ENCODE data around the gene CLSTN1.
"Not testable (repeated sequence)": the region's sequence is repeated elsewhere in the genome, so short reads cannot be mapped to it uniquely, and the experiment has no call there.

Gene CLSTN1

DNA sequence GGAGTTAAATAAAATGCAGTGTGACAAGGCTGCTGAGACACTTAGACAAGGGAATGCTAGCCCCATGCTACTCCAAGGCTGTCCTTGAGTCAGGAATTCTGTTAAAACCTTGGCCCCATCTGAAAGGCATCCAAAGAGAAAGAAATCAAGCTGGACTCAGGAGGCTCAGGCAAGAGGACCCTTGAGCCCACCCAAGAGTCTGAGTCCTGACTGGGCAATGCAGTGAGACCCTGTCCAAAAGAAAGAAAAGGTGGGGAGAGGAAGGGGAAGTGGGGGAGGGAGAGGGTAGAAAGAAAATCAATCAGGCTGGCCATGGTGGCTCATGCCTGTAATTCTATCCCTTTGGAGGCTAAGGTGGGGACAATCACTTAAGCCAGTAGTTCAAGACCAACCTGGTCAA is 26.7 kb downstream of the CLSTN1 start:
- DNase-seq (ENCODE audit: low read depth), result no peak

DNA sequence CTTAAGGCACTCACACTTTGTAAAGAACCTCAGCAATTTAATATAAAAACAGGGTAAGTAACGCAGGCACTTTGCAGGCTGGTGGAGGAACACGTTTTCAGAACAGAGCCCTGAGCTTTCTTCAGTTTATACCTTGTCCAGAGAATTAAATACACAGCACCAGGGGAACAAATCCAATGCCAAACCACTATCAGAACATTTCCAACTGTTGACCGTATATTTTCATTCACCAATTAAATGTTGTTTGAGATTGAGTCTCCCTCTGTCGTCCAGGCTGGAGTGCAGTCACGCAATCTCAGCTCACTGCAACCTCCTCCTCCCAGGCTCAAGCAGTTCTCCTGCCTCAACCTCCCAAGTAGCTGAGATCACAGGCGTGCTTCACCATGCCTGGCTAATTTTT is 29.7 kb downstream of the CLSTN1 start:
- no peak for DNase-seq (ENCODE audit: low read depth)

DNA sequence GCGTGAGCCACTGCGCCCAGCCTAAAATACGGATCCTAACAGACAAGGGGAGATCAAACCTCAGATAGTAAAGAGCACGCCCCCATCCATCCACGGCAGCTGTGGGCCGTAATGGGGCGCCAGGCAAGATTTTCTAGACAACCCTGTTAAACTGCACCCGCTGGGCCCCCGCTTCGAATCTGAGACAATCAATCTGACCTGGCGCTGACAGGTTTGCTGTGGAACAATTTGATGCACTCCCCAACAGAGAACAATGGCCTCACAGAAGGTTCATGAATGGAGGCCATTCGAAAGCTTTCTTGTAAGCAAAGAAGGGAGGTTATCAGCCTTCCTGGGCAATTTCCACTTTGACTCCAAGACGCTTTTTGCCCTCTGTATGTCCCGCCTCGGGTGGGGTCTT is 30.5 kb downstream of the CLSTN1 start:
- no peak for DNase-seq (ENCODE audit: low read depth)

DNA sequence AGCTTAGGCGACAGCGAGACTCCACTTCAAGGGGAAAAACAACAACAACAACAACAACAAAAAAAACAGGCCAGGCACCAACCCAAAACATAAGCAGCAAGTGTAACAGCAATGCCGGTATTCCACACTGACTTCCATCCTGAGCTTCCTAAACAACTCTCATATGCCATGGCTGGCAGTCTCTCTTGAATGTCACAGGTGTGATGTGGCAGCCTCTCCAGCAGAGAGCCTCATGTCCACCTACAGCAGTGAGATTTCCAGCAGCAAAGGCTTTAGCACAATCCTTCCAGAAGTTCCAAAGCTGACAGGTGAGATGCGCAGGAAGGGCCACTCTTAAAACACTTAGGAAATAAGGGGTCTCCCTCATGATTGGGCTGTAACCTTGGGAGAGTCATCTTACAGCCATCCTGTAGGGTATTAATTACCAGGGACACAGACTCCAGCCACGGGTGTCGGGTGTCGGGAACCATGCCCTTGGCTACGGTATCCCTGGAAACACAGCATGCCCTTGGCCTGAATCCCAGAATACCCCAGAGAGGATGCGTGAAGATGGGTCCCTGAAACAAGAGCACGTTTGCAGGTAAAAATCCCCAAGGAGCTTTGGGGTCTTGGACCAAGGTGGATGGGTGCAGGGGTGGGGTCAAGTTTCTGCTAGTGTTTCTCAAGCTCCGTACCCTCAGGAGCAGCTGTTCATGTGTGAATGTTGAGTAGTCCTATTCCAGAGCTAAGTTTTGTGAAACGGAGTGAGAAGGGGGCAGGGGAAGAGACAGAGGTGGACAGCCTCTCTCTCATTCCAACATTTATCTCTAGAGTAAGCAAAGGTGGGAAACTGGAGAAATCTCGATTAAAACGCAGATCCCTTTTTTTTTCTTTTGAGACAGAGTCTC is 31.4 kb downstream of the CLSTN1 start:
- DNase-seq (ENCODE audit: low read depth), result no peak

DNA sequence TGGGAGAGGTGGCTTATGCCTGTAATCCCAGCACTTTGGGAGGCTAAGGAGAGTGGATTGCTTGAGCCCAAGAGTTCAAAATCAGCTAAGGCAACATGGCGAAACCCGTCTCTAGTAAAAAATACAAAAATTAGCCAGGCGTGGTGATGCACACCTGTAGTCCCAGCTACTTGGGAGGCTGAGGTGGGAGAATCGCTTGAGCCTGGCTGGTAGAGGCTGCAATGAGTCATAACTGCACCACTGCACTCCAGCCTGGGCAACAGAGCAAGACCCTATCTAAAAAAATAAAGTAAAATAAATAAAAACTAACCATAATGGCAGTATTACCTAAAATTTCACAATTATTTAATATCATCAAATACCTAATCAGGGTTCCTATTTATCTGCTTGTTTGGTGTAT is 34.1 kb downstream of the CLSTN1 start:
- not testable (repeated sequence) for DNase-seq (ENCODE audit: low read depth)

DNA sequence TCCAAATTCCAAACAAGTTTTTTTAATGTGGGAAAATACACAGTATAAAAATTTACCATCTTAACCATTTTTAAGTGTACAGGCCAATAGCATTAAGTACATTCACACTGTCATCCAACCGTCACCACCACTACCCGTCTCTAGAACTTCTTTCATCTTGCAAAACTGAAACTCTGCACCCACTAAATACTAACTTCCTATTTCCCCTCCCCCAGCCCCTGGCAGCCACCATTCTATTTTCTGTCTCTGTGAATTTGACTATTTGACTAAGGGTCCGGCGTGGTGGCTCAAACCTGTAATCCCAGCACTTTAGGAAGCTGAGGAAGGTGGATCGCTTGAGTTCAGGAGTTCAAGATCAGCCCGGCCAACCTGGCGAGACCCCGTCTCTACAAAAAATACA is 36.1 kb downstream of the CLSTN1 start:
- peak; percentile 35 for DNase-seq (ENCODE audit: low read depth)

DNA sequence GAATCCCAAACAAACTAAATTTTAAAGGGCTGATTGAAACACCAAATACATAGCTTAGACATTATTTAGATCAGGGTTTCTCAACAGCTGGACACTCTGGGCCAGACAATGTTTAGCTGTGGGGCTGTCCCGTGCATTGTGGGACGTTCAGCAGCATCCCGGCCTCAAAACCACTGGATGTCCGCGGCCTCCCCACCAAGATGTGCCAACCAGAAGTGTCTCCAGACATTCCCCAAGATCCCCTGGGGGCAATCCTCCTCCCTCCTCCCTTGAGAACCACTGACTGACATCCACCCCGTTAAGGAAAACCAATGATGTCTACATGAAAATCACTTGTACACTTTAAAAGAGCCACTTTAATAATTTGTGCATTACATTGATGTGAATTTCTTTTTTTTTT is 38.4 kb downstream of the CLSTN1 start:
- no peak for DNase-seq (ENCODE audit: low read depth)

DNA sequence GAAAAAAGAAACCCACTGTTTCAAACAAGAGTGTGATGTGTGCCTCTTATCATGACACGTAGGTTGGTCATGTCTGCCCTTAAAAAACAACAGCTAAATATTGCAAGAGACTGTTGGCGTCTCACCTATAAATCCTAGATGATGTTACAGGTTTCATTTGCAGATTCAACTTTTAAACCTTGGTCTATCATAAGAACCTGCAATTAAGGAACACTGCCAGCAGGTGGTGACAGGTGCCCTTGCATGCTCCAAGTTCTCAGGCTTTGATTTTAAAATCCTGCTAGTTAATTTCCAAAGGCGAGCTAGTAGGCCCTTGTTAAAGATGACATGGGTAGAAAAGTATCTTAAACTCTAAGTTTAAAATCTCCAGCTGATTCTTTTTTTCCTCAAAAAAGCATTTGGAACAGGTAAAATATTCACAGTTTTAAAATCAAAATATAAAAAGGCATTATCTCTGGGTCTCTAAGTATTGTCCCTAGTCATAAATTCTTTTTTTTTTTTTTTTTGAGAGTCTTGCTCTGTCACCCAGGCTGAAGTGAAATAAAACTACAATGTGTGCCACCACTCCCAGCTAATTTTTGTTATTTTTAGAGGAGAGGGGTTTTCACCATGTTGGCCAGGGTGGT is 39.1 kb downstream of the CLSTN1 start:
- DNase-seq (ENCODE audit: low read depth), result peak; percentile 63

DNA sequence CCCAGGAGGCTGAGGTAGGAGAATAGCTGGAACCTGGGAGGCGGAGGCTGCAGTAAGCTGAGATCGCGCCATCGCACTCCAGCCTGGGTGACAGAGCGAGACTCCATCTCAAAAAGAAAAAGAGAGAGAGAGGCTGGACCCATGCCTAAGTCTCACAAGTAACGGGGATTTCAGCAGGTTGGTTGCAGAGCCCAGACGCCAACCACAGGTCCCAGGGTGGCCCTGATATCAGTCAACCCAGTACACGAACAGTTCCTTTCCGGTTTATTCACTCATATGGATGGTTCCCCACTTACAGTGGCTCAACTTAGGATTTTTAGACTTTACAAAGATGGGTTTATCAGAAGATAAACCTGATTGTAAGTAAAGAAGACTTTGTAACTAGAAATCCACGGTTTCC is 40.9 kb downstream of the CLSTN1 start:
- DNase-seq (ENCODE audit: low read depth), result no peak

DNA sequence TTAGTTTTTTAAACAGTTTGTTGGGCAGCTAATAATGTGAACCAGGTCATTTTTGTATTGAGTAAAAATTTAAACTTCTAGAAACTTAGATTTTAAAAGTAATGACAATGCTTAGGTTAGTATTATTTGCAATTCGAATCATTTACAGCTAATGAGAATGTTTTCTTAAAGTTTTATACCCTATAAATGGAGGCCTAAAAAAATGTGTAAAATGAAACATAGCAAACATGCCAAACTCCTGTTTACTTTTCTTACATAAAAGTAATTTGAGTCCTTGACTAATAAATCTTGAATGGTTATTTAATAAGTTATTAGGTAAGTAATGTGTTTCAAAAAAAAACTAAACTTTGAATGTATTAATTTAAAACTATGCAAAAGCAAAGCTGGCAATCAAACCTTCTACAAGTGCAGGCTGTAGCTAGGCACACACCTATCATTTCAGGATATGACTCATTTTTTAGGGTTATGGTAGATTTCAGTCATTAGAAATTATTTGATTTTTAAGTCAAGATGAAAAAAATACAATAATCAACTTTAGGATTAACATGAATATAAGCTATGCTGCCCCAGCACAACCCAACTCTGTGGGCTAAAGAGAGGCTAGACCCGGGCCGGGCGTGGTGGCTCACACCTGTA is 41.5 kb downstream of the CLSTN1 start:
- no peak for DNase-seq (ENCODE audit: low read depth)

DNA sequence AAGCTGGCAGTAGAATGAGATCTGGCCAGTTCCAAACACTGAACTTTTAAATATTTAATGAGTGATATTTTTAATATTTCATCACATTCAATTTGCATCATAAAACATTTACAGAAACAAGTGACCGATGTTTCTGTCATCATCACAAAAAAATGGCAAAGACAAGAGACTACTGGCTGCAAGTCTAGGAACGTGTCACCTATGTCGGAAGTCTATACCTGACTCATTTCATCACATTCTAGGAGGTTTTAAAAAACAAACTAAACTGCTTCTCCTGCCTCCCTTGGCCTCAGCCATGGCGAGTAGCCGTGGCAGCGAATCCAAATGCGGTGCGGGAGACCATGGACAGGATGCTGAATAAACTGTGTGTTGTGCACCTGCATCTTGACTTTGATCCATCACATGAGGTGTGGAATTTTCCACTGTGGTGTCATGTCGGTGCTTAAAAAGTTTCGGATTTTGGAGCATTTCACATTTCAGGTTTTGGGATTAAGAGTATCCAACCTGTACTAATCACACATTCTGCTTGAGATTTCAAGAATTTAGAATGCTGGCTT is 43.1 kb downstream of the CLSTN1 start:
- DNase-seq (ENCODE audit: low read depth), result no peak

DNA sequence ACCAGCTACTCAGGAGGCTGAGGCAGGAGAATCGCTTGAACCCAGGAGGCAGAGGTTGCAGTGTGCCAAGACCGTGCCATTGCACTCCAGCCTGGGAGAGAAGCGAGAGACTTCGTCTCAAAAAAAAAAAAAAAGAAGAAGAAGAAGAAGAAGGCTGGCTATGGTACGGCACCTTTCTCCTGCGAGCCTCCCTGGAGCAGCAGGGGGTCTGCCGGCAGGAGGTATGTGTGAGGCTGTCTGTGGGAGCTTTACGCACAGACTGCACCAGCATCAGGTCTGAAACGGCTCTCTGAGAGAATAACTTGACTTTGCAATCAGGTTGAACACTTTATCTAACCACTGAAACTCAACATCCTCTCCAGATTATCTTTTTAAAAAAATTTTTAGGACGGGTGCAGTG is 44.9 kb downstream of the CLSTN1 start:
- no peak for DNase-seq (ENCODE audit: low read depth)

DNA sequence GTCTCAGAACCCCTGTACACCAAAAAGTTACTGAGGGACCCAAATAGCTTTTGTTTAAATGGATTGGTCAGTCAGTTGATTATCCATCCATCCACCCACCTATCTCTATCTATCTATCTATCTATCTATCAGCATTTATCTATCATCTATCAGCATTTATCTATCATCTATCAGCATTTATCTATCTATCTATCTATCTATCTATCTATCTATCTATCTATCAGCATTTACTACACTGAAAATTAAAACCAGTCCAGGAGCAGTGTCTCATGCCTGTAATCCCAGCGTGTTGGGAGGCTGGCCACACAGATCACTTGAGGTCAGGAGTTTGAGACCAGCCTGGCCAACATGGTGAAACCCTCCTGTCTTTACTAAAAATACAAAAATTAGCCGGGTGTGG is 47.1 kb downstream of the CLSTN1 start:
- DNase-seq (ENCODE audit: low read depth), result no peak

DNA sequence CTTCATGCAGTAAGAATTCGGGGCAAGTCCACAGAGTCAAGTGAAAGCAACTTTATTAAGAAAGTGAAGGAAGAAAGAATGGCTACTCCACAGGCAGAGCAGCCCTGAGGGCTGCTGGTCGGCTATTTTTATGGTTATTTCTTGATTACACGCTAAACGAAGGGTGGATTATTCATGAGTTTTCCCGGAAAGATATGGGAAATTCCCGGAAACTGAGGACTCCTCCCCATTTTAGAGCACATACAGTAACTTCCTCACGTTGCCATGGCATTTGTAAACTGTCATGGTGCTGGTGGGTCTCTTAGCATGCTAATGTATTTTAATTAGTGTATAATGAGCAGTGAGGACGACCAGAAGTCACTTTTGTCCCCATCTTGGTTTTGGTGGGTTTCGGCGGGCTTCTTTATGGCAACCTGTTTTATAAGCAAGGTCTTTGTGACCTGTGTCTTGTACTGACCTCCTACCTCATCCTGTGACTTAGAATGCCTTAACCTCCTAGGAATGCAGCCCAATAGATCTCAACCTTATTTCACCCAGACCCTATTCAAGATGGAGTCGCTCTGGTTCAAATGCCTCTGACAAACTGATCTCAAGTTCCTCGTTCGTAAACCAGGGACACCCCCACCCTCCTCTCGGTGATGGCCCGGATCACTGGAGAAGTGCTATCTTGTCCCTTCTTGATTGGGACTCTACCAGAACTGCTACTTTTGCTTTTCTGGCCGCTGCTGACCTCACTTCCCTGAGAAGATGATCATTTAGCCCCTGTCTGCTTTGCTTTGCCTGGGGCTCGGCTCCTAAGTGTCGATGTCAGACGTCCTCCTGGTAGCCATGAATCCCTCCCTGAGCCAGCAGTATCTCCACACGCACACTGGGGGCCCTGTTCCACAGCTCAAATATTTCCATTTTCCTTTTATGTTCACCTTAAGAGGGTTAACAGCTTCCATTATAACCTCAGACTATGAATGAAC is 48.8 kb downstream of the CLSTN1 start:
- DNase-seq (ENCODE audit: low read depth), result no peak

DNA sequence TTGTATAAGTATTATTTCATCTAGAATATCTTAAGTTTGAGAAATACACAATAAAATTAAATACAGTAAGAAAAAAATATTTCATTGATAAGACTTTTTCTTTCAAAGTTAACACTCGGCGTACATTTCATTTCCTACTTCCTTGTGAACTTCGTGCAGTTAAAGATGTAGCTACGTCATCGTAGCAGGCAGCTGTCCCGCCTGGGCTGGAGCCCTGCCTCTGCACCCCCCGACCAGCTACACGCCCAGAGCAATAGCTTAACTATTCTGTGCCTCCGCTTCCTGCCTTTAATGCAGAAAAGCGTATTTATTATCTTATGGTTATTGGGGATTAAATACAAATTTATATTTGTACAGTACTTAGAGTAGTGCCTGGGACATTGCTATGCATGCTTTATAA is 53.5 kb downstream of the CLSTN1 start:
- no peak for DNase-seq (ENCODE audit: low read depth)

DNA sequence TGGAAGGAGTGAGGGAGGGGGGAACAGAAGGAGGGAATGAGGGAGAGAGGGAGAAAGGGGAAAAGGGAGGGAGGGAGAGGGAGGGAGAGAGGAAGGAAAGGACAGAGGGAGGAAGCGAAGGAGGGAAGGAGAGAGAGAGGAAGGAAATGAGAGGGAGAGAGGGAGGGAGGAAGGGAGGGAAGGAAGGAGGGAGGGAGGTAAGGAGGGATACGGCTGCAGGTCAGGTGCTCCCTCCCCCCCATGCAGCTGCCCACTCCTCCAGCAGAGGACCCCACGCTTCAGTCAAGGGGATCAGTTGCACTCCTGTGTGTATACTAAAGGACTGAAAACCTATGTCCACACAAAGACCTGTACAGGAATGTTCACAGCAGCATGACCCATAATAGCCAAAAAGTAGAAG is 54.8 kb downstream of the CLSTN1 start:
- no peak for DNase-seq (ENCODE audit: low read depth)

DNA sequence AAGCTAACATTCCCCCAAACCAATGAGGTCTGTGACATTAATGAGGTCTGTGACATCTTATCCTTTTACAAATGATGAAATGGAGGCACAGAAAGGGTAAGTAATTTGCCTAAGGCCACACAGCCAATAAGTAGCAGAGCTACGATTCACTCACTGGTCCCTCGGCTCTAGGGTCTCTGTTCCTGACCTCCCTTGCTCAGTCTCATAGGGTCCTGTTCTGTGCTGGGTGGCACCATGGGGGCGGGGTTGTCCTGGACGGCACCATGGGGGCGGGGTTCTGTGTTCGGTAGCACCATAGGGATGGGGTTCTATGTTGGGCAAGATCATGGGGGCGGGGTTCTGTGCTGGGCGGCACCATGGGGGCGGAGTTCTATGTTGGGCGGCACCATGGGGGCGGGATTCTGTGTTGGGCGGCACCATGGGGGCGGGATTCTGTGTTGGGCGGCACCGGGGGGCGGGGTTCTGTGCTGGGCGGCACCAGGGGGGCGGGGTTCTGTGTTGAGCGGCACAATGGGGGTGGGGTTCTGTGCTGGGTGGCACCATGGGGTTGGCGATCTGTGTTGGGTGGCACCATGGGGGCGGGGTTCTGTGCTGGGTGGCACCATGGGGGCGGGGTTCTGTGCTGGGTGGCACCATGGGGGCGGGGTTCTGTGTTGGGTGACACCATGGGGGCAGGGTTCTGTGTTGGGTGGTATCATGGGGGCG is 55.6 kb downstream of the CLSTN1 start:
- no peak for DNase-seq (ENCODE audit: low read depth)

DNA sequence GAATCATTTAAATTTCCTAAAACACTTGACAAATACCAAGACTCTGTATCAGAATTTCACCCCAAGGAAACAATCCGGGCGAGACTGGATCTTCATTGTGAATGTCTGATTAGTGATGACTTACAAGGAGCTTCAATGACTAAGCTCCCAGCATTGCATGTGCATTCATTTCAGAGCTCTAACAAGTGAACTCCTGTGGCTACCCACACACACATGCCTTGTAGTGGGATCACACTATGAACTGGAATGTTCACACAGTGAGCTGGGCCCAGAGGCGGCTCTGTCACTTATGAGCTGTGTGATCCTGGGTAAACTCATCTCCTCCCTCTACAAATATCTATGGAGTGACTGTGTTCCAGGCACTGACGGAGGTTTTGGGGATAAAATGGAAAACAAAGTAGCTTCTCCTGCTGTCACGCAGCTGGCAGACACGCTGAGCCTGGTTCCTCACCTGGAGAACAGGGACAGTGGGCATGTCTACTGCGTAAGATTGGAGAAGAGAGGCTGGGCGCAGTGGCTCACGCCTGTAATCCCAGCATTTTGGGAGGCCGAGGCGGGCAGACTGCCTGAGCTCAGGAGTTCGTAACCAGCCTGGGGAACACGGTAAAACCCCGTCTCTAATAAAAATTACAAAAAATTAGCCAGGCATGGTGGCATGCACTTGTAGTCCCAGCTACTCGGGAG is 56.9 kb downstream of the CLSTN1 start:
- no peak for DNase-seq (ENCODE audit: low read depth)

DNA sequence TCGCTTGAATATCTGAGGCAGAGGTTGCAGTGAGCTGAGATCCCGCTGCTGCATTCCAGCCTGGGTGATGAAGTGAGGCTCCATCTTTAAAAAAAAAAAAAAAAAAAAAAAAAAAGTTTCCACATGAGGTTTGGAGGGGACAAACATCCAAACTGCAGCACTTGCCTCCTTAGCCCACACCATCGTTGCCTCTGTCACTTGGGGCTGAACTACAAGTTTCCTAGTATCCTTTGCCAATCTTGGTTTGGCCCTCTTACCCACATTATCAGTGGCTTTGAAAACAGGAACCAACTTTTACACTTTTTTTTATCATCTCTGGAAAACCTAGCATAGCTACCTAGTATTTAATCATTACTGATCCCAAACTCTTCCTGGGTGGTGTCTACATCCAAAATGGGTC is 59.2 kb downstream of the CLSTN1 start:
- no peak for DNase-seq (ENCODE audit: low read depth)

DNA sequence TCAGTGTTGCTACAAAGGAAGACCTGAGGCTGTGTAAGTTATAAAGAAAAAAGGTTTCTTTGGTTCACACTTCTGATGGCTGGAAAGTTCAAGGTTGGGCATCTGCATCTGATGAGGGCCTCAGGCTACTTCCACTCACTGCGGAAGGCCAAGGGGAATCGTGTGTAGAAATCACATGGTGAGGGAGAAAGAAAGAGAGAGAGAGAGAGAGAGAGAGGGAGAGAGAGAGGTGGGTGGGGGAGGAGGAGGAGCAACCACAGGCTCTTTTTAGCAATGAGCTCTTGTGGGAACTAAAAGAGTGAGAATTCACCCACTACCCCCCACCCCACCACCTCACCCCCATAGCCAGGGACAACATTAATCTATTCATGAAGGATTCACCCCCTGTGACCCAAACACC is 59.9 kb downstream of the CLSTN1 start:
- no peak for DNase-seq (ENCODE audit: low read depth)

DNA sequence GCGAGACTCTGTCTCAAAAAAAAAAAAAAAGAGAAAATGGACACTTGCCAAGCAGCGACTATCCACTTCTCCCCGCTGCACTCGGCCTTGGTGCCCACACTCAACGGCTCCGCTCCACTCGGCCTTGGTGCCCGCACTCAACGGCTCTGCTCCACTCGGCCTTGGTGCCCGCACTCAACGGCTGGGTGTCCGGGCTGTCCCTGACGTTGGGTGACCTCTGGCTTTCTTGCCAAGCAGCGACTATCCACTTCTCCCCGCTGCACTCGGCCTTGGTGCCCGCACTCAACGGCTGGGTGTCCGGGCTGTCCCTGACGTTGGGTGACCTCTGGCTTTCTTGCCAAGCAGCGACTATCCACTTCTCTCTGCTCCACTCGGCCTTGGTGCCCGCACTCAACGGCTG is 61.3 kb downstream of the CLSTN1 start:
- not testable (repeated sequence) for DNase-seq (ENCODE audit: low read depth)
